ENCODE results near the gene KSR1.

- TF ChIP-seq POLR2A (IDR thresholded peaks at IDR 0.05) (no peak), POLR2AphosphoS5 (IDR thresholded peaks at IDR 0.05) (no peak)
- TF ChIP-seq, protein P1, sequence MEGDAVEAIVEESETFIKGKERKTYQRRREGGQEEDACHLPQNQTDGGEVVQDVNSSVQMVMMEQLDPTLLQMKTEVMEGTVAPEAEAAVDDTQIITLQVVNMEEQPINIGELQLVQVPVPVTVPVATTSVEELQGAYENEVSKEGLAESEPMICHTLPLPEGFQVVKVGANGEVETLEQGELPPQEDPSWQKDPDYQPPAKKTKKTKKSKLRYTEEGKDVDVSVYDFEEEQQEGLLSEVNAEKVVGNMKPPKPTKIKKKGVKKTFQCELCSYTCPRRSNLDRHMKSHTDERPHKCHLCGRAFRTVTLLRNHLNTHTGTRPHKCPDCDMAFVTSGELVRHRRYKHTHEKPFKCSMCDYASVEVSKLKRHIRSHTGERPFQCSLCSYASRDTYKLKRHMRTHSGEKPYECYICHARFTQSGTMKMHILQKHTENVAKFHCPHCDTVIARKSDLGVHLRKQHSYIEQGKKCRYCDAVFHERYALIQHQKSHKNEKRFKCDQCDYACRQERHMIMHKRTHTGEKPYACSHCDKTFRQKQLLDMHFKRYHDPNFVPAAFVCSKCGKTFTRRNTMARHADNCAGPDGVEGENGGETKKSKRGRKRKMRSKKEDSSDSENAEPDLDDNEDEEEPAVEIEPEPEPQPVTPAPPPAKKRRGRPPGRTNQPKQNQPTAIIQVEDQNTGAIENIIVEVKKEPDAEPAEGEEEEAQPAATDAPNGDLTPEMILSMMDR (IDR thresholded peaks at IDR 0.05), result no peak
Observed at GRCh38 chr17:27585153-27585681, 129.0 kb downstream of the KSR1 start.
